HG02571 (cell line): ENCODE data around the gene CMIP.

Experiments used
- ATAC-seq: cut with Tn5 transposase; IDR thresholded peaks from one replicate; pipeline ENCODE4 v1.9.1; 2021; ENCODE audit warnings: mild to moderate bottlenecking, moderate library complexity; ENCODE audit not compliant: unreplicated experiment

Gene CMIP

DNA sequence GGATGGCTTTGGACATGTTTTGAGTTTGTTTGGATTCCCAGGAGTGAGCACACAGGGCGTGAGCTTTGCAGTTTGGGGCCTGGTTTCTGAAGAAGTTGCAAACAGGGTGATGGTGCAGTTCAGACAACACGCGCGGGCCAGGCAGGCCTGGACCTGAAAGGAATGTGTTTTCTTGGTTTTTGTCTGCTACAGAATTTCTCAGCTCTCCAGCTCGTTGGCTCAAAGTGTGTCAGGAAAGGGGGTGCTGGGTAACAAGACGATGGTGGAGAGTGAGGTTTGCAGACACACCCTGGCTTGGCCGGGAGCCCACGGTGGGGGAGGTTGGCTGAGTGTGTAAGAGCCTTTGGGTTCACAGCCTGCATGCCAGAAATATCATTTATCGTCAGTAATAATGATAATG is 82.3 kb downstream of the CMIP start:
- ATAC-seq = no peak

- ATAC-seq = no peak
Measured at GRCh38 chr16:81527477-81528178, 83.0 kb downstream of the CMIP start.

DNA sequence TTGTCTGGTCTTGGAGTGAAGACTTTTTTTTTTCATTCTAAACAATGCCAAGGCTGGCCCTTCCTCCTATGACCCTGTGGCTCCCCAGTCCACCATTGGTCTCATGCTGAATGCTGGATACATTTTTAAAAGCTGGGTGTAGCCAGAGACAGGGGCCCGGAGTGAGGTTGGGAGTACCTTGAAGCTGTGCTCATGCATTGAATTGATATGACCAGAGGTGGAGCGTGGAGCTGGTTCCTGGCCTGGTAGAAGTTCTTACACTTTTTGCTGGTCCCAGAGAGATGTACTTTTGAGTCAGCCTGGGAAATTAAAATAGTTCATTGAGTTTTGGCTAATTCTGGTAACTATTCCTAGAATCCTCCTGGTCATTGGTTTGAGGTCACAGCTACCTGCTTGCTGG is 83.6 kb downstream of the CMIP start:
- ATAC-seq = no peak

DNA sequence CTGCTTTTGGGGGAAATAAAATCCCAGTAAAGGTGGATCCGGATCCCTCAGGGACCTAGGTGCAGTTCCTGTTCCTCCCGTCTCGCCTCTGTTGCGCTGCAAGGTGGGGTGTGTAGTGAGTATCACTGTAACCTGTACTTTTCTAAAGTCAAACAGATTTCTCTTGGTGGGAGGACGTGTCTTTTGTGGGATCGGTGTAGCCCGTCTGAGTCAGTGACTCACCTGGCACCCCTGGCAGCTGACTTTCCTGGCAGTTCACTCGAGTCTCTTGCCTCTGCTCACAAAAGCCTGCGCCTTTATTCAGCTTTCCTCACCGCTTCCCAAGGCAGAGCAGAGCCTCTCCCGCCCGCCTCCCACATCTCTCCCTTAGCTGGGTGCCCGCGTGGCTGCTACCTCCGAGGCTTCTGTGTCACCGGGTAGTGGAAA is 85.7 kb downstream of the CMIP start:
- ATAC-seq = no peak

DNA sequence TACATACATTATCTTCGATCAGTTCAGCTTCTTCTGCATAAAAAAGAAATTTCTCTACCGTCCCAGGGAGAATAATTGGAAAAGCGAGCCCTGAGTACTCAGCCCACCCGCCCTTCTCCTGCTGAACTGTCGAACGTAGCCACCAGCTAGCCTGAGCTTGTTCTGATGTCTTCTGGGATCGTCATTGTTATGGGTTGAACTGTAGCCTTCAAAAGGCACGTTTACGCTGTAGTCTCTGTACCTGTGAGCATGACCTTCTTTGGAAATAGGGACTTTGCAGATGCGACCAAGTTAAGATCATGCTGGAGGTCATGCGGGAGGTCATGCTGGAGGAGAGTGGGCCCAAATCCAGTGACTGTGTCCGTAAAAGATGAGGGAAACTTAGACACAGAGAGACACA is 86.2 kb downstream of the CMIP start:
- no peak for ATAC-seq

DNA sequence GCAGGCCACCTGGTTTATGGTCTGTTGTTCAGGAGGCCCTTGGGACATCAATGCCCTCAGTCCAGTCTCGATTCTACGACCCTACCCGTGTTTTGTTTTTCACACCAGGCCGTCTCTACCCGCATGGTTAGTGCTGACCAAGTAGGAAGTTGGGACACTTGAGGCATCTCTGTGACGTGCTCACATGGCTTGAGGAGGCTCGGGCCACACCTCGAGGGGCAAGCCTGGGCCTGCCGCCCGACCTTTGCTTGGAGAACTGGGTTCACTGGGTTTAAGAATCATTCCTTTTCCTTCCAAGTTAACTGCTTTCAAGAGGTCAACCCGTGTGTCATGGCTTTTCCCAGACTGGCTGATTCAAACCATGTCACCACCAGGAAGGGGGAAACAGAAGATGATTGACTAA is 86.8 kb downstream of the CMIP start:
- no peak for ATAC-seq

DNA sequence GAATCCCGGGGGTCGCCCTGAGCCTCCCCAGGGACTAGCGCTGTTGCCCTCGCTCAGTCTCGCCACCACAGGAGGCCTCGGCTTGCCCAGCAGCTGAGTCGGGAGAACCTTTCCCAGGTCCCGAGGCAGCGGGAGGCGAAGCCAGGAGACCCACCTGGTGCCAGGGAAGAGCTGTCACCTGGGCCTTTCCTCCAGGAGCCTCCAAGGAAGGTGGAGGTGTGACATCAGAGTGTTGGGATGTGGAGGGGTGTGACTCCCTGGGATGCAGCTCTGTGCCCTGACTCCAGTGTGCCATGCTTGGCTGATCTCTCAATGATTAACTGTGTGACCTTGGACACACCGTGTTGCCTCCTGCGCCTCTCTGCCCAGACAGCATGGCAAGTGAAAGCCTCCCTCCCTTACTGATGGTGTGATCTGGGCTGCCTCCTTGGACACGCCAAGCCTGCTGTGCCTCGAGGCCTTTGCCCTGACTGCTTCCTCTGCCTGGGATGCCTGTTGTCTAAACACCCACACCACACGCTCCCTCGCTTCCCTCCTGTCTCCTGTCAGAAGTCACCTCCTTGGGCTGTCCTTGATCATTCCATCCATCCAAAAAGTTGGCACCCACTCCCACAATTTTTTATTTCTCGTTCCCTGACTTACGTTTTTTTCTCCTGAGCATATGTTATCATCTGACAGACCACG is 88.0 kb downstream of the CMIP start:
- ATAC-seq = no peak

DNA sequence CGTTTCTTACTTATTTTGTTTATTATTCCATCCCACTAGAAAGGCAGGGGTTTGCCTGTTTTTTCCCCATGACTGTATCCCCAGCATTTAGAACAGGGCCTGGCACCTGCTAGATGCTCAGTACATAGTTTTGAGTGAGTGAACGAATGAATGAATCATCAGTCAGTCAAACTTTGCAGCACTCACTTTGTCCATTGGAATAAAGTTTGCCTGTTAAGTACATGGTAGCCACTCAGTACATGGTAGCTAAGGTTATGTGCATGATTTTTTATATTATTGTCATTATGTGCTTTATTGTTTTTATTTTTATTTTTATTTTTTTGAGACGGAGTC is 88.5 kb downstream of the CMIP start:
- ATAC-seq = no peak

GRCh38 chr16:81535679-81536360 is 91.2 kb downstream of the CMIP start:
- ATAC-seq = no peak

GRCh38 chr16:81536648-81537047 is 92.0 kb downstream of the CMIP start:
- no peak for ATAC-seq

DNA sequence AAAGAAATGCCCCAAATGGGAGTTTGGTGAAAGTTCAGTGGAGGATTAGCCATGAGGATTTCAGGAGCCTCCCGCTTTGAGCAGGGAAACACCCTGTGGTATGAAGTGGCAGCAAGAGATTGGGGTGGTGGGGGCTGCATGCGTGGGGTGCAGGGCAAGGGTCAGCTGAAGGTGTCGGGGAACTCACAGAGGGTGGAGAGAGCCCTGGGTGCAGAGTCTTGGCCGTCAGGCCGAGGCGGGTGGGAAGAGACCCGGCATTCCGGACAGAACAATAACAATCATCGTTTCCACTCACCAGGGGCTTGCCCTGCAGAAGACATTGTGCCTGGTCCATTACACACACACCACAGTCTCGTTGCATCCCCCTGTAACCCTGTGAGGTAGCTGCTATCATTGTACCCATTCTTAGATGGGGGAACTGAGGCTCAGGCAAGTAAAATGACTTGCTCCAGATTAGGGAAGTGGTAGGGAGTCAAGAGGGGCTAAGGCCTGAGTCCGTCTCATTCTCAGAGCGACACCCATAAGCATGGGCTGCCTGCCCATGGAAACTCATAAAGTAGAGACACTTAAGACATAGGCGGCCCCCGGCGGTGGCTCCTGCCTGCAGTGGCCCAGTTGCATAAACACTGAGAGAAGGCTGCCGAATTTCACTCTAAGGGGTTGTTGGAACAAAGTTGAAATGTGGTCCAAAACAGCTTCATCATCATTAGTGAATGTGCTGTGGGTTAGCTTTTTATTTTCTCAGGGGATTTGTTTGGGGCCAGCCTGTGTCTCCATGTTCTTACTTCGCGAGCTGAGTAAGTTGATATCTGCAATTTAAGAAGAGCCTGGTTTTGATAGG is 93.3 kb downstream of the CMIP start:
- ATAC-seq = no peak

DNA sequence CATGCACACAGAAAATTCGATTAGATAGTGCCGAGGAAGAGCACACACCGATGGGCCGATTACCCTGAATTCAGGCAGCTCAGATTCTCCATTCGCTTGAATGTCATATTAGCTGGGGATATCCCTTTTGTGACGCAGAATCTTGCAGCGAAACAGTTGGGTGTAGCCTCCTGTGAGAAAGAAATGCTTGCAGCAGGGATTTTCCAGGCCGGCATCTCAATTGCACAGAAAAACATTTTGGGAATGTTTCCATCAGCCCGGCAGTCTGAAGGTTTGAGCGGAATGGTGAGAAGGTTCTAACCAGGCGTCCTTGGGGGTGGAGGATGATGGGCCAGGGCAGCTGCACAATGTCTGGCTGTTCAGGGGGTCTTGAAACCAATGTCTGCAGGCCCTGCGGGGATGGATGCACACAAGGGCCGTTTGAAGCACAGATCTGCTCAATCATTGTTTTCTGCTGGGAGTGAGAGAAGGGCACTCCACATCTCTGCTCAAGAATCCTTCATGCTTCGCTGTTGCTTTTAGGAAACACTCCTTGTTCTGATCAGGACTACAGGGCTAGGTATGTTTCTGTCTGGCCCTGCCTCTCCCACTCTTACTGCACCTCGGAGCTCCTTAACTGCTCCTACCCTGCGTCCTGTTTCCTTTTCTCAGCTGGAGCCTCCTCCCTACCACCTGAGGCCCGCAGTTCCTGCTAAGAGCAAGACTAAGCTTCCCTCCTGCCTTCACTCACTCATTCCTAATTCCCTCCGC is 94.6 kb downstream of the CMIP start:
- no peak for ATAC-seq

- no peak for ATAC-seq
Measured at GRCh38 chr16:81539759-81540472, 95.3 kb downstream of the CMIP start.

- ATAC-seq = no peak
Measured at GRCh38 chr16:81541314-81541713, 96.7 kb downstream of the CMIP start.

DNA sequence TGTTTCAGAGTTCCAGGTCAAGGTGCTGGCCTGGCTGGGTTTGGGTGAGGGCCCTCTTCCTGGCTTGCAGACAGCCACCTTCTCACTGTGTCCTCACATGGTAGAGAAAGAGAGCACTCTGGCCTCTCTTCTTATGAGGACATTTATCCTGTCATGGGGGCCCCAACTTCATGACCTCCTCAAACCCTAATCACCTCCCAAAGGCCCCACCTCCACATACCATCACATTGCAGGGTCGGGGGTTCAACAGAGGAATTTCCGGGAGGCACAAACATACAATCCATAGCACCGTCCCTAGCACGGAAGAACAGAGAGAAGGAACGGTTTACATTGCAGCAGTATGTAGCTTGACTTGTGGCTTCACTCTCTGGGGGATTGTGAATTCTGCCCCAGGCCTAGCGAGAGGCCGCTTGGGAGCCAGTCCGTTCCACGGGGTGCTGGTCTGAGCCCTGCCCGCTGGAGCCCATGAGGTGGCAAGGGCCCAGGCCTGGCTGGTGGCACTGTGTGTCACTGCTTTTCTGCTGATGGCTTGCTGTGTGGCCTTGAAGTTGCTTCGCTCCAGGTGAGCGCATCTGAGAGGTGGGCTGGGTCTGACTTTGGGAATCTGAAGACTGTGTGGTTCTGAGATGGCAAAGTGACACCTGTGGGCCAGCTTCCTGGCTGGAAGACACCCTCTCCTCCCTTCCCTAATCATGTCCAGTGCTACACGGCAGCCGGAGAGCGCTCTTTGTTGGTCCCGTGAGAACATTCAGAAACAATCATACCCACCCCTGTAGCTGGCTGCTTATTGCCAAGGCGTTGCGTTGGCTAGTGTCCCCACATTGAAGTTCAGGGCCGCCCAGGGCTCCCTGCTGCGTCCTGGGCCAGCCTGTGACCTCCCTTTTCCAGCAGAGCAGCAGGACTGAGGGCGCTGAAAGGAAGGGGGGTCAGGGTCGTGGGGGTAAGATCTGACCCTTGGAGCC is 98.3 kb downstream of the CMIP start:
- ATAC-seq = no peak

GRCh38 chr16:81543571-81543970 is 99.0 kb downstream of the CMIP start:
- ATAC-seq = no peak

DNA sequence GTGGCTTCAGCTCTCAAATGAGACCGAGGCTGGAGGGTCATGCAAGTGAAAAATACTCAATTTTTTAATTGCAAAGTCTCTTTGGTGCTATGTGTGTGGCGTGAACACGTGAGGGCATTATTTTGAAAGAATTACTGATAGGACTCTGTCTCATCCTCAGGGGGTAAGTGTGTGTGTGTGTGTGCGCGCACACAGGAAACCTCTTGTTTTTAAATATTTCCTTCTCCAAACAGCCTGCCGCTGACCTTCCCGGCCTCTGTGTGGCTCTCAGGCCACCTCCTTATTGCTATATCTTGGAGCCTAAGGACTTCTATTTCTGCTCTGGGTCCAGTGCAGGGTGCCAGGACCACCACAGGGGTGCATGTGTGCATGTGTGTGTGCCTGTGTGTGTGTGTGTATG is 99.7 kb downstream of the CMIP start:
- no peak for ATAC-seq

DNA sequence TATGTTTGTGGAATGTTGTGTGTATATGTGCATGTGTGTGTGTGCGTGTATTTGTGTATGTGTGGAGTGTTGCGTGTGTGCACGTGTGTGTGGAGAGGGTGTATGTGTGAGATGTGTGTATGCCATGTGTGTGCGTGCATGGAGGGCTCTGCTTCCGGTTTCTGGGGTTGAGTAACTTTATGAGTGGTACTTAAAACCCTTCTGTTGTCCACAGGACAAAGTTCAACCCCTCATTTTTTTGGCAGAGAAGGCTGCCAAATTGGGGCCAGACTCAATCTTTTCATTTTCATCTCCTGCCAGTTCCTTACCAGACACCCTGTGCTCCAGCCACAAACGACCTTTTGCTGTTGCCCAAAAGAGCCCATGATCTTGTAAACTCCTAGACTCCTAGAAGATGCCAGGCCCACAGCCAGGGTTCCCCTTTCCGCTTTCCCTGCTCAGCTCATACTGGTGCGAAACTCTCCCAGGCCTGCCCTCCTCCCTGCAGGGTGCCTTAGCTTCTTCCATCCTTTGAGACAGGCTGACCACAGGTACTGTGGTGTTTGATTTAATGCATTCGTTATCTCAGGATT is 100.2 kb downstream of the CMIP start:
- ATAC-seq = no peak
